HG02798 (cell line): ENCODE results near the gene MED26.
"Not testable (repeated sequence)": the region's sequence is repeated elsewhere in the genome, so short reads cannot be mapped to it uniquely, and the experiment has no call there.

Experiments used
- ATAC-seq: cut with Tn5 transposase; IDR thresholded peaks from one replicate; pipeline ENCODE4 v1.9.1; 2021; ENCODE audit warnings: mild to moderate bottlenecking; ENCODE audit not compliant: unreplicated experiment, poor library complexity

Gene MED26

DNA sequence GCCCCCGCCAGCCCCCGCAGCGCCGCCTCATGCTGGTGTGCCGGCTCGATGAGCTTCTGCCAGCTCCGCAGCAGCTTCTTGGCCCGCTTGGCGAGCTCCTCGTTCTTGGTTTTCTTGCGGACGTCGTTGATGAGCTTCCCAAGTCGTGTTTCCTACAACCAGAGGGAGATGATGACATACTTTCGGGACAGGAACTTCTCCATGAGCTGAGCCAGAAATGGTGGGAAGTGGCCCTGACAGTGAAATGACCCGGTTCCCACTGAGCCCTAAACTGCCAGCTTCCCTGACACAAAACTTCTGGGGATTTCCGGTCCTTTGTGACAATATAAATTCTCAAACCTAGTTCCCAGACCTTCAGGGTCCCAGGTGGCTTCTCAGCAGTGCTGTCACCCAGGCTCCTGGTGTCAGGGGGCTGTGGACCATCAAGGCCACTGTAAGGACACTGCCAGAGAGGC is 50.4 kb downstream of the MED26 start:
- ATAC-seq, result no peak

DNA sequence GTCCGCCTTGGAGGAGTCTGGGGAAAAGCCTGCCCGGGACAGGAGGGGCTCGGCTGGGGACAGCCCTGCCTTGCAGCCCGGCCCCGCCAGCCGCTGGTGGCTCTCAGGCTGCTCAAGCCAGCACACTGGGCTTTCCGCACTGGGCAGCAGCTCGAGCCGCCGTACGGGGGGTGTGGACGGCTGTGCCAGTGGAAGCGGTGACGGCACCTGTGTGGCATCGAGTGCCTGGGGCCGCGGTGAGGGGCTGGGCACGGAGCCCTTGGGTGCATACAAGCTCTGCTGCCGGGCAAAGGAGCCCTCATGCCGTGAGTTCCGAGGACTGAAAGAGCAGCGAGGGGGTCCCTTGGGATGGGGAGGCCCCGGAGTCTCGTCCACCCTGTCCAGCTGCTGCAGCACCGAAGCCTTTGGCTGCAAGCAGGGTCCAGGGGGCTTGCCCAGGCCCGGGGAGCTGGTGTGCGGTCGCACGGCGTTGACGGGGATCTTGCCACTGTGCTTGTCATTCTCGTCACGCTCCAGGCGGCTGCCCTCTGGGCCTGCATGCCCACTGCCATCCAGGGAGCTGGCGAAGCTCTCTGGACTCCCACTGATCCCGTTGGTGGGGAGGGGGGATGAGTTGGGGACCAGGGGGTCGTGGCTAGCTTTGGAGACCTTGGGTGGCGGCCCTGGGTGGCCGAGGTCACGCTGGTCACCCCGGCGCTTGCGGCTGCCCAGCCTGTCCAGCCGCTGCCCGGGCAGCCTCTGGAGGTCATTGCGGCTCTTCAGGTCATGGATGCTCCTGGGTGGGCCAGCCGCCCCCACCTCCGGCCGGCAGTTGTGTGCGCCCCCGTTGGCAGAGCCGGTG is 51.1 kb downstream of the MED26 start:
- no peak for ATAC-seq

DNA sequence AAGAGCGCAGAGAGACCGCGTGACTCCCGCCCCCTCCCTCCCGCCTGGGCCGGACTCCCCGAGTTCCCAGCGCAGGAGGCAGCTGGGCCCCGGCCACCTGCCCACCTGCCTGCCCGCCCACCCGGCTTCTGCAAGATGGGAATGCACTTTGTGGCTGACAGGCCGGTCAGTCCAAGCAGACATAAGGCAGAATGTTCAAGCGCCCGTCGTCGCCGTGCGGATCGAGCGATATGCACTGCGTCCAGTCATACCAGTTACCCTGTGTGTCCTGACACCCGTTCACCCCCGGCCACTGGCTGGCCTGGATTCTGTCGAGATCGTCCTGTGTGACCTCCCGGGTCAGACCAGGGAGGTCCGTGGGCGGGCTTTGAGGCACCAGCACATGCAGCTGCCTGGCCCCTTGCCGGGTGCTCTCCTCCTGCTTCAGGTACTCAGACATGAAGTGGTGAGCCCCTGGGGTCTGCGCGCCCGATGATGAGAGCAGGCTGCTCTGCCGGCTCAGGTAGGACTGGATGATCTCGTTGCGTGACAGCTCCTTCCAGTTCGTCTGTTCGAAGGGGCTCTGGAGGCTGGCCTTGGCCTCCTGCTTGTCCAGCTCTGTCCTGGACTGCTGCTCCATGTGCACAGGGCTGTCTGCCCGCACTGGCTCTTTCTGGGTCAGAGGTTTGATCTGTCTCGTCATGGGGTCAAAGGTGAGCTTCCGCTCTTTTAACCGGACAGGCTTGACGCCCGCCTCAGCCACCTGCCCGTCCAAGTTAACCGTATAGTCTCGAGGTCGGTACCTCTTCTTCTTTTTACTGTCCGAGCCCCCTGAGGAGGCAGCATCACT is 51.9 kb downstream of the MED26 start:
- no peak for ATAC-seq

DNA sequence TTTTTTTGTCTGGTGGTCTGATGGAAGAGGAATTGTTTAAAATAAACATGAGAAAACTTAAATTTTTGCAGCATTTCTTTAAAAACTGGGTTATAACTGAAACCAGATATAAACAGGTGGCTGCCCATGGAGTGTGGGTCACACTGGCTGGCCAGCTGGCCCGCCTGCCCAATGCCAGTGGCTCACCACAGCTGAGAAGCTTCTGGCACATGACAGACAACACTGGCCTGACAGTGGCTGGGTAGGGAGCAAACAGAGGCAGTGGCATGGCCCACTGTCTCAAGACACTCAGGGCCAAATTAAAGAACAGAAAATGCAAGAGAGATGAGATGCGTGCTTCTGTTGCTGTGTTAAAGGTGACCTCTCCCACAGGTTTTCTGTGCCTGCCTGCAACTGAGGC is 52.7 kb downstream of the MED26 start:
- ATAC-seq, result no peak

DNA sequence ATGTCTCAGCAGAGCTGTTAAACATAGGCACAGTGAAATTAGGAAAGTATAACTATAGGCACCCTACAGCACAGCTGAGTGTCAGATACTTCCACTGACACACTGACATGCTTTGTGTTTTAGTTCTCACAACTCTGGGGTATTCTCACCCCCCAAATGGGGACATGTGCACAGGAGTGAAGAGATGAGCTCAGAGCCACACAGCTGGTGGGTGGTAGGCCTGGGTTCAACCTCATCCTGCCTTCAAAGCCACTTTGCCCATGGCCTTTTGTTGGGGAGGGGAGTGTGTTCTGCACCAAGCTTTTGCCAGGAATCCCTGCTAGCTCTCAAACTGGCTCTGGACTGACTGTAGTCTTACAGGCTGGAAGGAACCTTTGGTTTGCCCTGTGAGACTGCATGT is 54.1 kb downstream of the MED26 start:
- no peak for ATAC-seq

DNA sequence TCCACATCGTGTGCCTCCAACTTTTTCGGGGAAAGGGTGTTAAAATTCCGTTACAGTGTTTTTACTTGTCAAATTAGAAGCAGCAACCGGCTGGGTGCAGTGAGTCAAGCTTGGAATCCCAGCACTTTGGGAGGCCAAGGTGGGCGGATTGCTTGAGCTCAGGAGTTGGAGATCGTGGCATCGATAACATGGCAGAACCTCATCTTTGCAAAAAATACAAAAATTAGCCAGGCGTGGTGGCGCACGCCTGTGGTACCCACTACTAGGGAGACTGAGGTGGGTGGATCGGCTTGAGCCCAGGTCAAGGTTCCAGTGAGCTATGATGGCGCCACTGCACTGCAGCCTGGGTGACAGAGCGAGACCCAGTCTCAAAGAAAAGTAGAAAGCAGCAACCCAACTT is 54.7 kb downstream of the MED26 start:
- no peak for ATAC-seq

DNA sequence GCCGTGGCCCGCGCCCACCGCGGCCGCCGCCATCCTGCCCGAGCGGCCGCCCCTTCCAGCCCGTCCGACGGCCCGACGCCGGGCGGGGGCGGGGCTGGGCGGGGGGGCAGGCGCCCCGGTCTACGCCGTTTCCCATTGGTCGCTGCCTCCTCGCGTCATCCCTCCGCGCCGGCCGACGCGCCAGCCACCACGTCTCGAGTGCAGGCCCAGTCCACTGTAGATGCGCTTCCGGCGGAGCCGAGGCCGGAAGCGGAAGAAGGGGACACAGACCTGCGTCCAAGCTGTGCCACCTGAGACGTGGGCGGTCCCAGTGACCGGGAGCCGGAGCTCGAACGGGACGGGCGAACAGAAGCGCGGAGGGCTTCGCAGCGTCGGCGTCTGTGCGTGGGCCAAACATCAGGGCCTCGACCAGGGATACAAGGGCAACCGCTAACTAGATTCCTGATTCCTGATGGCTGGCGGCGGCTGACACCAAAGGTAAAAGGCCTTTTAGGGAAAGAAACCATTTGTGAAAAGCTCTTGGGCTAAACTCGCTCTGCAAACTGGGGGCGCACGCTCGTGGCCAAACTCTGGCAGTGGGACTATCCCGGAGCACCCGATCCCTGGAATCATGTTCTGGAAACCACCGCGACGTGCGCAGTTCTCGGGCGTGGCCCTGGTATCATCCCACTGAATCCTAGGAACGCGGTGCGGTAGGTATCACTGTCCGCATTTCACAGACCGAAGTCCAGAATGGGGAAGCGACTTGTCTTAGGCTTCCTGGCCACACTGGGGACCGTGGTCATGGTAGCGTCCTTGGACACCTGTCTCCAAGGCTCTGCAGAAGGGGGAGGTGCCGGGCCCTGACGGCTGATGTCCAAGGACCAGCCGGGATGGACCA is 55.4 kb downstream of the MED26 start, which contains the start of gene SLC35E1:
TSS of gene SLC35E1 (minus strand) at position 84 of the 880 bp plus-strand sequence. CDS start at position 33, 51 bp downstream.
- peak; percentile 94 for ATAC-seq

DNA sequence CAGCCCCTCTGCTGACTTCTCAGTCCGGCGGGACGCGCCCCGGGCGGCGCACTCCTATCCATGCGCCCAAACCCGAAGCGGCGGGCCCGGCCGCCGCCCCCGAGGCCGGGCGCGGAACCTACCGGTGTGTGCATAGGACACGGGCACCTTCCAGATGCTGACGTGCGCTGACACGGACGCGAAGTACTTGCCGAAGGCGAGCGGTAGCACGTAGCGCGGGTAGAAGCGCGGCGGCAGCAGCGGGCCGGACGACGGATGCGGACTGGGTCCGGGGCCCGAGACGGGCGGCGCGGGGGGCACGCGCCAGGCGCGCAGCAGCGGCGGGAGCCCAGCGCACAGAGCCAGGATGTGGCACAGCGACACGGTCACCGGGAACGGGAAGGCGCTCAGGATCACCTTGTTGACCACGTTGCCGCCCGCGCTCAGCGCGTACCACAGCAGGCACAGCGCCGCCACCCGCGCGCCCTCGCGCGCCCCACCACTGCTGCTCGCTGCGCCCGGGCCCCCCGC is 56.1 kb downstream of the MED26 start:
- no peak for ATAC-seq

DNA sequence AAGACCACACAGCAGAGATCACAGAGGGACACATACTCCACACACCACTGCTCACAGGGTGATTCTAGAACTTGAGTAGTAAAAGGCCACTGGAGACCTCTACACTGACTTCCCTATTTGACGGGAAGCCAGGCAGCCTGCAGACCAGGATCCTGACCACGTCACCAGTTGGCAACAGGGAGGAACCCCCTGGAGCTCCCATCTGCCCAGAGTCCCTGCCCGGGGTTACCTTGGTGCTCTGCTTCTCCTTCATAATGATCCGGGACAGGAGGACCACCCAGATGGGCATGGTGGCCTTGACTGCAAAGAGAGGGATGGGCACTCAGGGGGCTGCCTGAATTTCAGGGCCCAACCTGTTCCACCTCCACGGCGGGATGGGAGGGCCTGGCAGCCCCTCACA is 56.7 kb downstream of the MED26 start:
- ATAC-seq, result no peak

DNA sequence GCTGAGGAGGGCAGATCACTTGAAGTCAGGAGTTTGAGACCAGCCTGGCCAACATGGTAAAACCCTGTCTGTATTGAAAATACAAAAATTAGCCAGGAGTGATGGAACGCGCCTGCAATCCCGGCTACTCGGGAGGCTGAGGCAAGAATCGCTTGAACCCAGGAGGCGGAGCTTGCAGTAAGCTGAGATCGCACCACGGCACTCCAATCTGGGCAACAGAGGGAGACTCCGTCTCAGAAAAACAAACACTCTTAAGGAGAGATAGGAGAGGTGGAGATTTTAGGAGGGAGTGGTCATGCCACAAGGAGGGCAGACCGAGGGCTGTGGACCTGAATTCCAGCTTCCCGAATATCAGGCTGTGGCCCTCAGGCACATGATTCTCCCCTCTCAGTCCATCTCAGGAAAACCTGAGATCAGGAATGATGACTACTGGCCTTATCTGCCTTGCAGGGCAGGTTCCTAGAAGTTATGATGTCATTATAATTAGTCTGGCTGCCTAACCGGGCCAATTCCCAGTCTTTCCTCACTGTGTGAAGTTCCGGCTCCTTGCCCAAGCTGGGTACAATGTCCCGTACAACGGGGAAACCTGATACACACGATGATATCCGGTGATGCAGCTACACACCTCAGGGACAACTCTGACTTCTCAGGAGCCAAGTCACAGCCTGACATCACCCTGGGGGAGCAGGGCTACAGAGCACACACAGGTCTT is 58.2 kb downstream of the MED26 start:
- no peak for ATAC-seq

DNA sequence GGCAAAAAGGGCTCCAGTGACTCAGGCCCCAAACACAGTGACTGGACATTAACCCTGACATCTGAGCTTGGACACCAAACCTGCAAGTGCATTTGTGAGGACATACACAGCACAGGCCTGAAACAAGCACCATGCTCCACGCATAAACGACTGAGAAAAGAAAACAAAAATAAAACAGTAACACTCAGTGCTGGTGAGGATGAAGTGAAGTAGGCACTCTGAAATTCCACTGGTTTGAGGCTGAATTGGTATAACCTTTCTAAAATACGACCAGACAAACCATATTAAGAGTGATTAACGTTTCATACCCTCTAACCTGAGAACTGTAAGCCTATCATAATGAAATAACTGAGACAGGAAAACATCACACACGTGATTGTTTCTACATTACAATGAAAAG is 61.3 kb downstream of the MED26 start:
- ATAC-seq, result no peak

DNA sequence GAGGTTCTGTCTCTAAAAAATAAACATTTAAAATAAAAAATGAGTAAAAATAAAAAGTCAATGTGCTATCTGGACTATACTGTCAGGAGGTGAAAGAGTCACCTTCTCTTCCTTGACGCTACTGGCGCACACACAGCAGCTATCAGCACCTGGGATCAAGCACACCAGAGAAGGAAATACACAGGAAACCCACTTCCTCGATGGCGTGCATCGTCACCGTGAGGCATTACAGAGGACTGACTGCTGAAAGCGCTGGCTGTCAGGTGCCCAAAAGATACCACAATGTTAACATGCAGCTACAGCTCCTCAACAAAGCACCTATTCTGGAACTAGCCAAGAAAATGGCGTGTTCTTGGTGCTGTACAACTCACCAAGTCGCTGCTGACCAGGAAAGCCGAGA is 61.8 kb downstream of the MED26 start:
- no peak for ATAC-seq

DNA sequence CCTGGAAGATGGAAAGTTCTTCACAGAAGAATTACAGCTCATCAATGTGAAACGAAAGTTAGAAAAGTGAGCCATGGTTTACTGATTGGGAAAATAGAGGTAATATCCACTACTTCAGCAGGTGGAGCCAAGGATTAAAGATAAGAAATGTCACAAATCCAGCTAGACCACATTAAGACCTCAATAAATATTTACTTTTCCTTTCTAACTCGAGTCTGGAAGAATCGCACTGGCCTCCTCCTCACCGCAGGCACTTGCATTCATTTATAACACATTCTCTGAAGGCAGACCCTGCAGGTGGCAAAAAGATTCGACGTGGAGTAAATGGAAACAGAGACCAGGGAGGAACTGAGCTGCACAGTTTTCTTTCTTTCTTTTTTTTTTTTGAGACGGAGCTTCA is 63.2 kb downstream of the MED26 start:
- no peak for ATAC-seq

DNA sequence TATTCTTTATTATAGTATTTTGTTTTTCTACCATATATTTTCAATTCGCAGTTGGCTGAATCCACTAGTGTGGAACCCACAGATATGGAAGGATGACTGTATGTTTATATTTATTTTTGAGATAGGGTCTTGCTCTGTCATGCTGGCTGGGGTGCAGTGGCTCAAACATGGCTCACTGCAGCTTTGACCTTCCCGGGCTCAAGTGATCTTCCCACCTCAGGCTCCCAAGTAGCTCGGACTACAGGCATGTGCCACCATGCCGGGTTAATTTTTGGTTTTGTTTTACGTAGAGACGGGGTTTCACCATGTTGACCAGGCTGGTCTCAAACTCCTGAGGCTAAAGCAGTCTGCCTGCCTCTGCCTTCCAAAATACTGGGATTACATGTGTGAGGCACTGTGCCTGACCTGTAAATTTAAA is 65.4 kb downstream of the MED26 start:
- no peak for ATAC-seq

DNA sequence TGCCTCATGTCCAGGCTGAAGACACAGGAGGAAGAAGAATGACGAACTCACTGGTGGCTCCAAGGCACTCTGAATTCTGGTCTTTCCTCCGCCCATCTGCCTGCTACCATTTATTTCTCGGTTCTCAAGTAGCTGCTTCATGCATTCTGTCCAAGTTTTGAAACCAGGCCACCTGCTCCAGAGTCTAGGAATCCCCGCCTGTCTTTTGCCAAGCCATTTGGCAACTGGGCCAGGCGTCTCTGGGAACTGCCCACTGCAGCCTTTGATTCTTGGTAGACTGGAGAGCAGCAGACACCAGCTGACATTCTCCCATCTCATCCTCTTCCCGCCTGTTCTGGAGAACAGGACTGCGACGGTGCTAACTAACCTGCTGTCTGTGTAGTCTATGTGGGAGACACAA is 66.6 kb downstream of the MED26 start:
- ATAC-seq, result no peak

DNA sequence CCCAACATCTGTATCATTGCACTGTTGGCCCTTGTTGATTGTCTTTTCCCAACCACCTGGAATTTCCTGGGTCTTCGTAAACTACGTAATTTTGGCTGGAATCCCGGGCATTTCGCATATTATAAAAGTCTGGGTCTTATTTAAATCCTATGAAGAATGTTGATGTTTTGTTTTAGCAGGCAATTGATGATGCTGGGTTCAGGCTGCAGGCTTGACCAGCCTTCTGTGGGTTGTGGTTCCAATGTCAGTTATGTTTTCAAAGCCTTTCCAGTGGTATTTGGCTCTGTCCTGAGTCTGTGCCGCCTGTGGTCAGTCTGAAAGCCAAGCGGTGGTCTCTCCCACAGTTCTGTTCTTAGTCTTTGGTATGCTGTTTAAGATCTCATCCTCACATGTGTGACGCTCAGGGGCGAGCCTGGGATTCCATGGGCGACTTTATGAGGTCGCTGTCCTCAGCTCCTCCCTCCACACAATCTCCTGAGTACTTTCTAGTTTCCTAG is 68.2 kb downstream of the MED26 start:
- ATAC-seq, result no peak

DNA sequence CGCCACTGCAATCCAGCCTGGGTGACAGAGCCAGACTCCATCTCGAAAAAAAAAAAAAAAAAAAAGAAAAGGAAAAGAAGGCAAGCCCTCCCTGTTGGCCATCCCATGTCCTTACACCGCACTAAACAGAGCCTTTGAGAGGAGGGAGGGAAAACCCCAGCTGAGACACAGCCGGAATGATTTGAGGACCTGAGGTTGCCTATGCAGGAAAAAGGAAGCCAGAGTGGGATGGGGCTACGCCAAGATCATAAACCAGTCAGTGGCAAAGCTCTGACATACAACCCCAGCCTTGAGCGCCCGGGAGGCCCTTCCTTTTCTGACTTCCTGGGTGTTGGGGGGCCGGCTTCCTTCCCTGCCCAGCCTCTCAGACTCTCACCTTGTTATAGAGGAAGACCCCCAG is 73.2 kb downstream of the MED26 start:
- no peak for ATAC-seq

DNA sequence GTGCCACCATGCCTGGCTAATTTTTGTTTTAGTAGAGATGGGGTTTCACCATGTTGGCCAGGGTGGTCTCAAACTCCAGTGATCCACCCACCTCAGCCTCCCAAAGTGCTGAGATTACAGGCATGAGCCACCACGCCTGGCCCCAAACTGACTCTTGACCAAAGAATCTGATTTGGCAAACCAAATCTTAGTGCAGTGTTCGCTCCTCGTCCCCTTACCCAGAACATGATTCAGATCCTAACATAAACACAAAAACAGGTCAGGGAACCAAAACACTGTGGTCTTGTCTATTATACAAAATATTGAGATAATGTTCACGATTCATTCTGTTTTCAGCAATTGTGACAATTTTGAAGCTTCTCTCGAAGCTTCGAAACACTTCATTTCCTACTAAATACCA is 76.1 kb downstream of the MED26 start:
- not testable (repeated sequence) for ATAC-seq

DNA sequence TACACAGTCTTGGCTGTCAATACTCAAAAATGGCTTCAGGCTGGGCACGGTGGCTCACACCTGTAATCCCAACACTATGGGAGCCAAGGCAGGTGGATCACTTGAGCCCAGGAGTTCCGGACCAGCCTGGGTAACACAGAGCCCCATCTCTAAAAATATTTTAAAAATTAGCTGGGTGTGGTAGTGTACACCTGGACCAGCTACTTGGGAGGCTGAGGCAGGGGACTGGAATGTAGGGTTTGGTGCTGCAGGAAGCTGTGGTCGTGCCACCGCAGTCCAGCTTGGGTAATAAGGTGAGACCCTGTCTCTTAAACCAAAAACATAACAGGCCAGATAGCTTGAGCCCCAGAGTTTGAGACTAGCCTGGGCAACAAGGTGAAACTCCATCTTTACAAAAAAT is 79.0 kb downstream of the MED26 start:
- no peak for ATAC-seq
